HuH-7.5 (cell line): ENCODE measurements around the gene NHLH2.

Source experiments
- DNase-seq: peaks from one replicate; pipeline ENCODE4 v3.0.0; 2011; ENCODE audit warnings: low spot score

The NHLH2 gene

GRCh38 chr1:115840605-115841460 lies at the start of gene NHLH2:
Gene NHLH2, minus strand, starts transcription at chr1:115841126. Its CDS starts 2,754 bp downstream, at chr1:115838372.
- DNase-seq, result no peak

- DNase-seq, result no peak
Measured at GRCh38 chr1:115890580-115890979, 49.7 kb upstream of the NHLH2 start.

GRCh38 chr1:115888976-115889375 lies 48.0 kb upstream of the NHLH2 start:
- no peak for DNase-seq

- DNase-seq, result no peak
Measured at GRCh38 chr1:115882913-115883902, 42.3 kb upstream of the NHLH2 start.

- DNase-seq, result no peak
Measured at GRCh38 chr1:115880981-115881672, 40.2 kb upstream of the NHLH2 start.

GRCh38 chr1:115879977-115880376 lies 39.1 kb upstream of the NHLH2 start:
- DNase-seq, result no peak

- no peak for DNase-seq
Measured at GRCh38 chr1:115877511-115877910, 36.6 kb upstream of the NHLH2 start.

GRCh38 chr1:115874904-115875303 lies 34.0 kb upstream of the NHLH2 start:
- DNase-seq, result no peak

- DNase-seq, result no peak
Measured at GRCh38 chr1:115874497-115874896, 33.6 kb upstream of the NHLH2 start.

GRCh38 chr1:115873184-115873583 lies 32.3 kb upstream of the NHLH2 start:
- no peak for DNase-seq

- DNase-seq, result no peak
Measured at GRCh38 chr1:115869064-115869463, 28.1 kb upstream of the NHLH2 start.

- DNase-seq, result no peak
Measured at GRCh38 chr1:115867216-115867615, 26.3 kb upstream of the NHLH2 start.

- DNase-seq, result no peak
Measured at GRCh38 chr1:115865704-115866380, 24.9 kb upstream of the NHLH2 start.

- DNase-seq, result no peak
Measured at GRCh38 chr1:115862403-115862802, 21.5 kb upstream of the NHLH2 start.

- no peak for DNase-seq
Measured at GRCh38 chr1:115854005-115854404, 13.1 kb upstream of the NHLH2 start.

- no peak for DNase-seq
Measured at GRCh38 chr1:115850937-115851336, 10.0 kb upstream of the NHLH2 start.

- no peak for DNase-seq
Measured at GRCh38 chr1:115847787-115848186, 6.9 kb upstream of the NHLH2 start.

- no peak for DNase-seq
Measured at GRCh38 chr1:115842948-115843347, 2.0 kb upstream of the NHLH2 start.

- peak; percentile 22 for DNase-seq
Measured at GRCh38 chr1:115839679-115840237, 1.2 kb downstream of the NHLH2 start.

- peak; percentile 41 for DNase-seq
Measured at GRCh38 chr1:115839029-115839678, 1.8 kb downstream of the NHLH2 start.
